ENCODE measurements around the gene TMEM14A. TPM values are rescaled to one million over a fixed set of nuclear protein-coding genes. Genes with fewer than 3 reads are reported as not detected.

Gene TMEM14A
- total RNA-seq, 1 experiment from 2014 or later: 7.3 TPM

GRCh38 chr6:52736145-52736544, 65.2 kb downstream of the TMEM14A start:
- no peak overlapping the region for H3K14ac ChIP-seq (ENCODE audit: insufficient read depth, low read length)
- H3K9me3 Mint-ChIP-seq: peaks cover 4 to 13% of the 10 kb centered on the region in 2 experiments
- no peak overlapping the region for H2BK12ac ChIP-seq (ENCODE audit: insufficient read length, low read depth, low read length)
- no peaks in the 10 kb centered on the region for H3K23me2 ChIP-seq (ENCODE audit: insufficient read length, low read depth, low read length, poor library complexity, severe bottlenecking)
- H3K4me3 Mint-ChIP-seq: no peak overlapping the region
- H2BK5ac ChIP-seq (ENCODE audit: insufficient read length, low read length): no peak overlapping the region
- no peak overlapping the region for H3K4ac ChIP-seq (ENCODE audit: low read depth, low read length)
- TF ChIP-seq CTCF (conservative IDR thresholded peaks at IDR 0.05): no peak
- no peak overlapping the region for H2BK120ac ChIP-seq (ENCODE audit: low read depth, low read length, poor library complexity, severe bottlenecking)
- H2BK20ac ChIP-seq (ENCODE audit: low read depth, low read length, poor library complexity, severe bottlenecking): no peak overlapping the region
- H3K23ac ChIP-seq (ENCODE audit: insufficient read length, low read depth, low read length): no peak overlapping the region
- no peak overlapping the region for H4K91ac ChIP-seq (ENCODE audit: insufficient read length, low read depth, low read length)
- H3K79me2 ChIP-seq (ENCODE audit: insufficient read depth, low read length): no peaks in the 10 kb centered on the region
- no peak overlapping the region for H3K4me2 ChIP-seq (ENCODE audit: insufficient read depth, insufficient read length, low read length)
- WGBS (ENCODE audit: extremely low coverage, insufficient read length, low lambda C conversion rate): no CpG with 5 or more reads among the region's 1 CpG
- H3K79me1 ChIP-seq (ENCODE audit: insufficient read depth, low read depth, low read length, poor library complexity, severe bottlenecking): no peaks in the 10 kb centered on the region
- H3K27ac Mint-ChIP-seq: peak overlapping the region in 1 of 3 experiments; percentile 42; a peak in 1 of 7 replicates
- H4K5ac ChIP-seq (ENCODE audit: insufficient read length, low read depth, low read length): no peak overlapping the region
- DNase-seq: no peak
- H4K8ac ChIP-seq (replicated peaks; ENCODE audit: insufficient read length, low read depth, low read length): no peak overlapping the region
- H3K56ac ChIP-seq (ENCODE audit: insufficient read length, low read depth, low read length): no peak overlapping the region
- H3K18ac ChIP-seq (ENCODE audit: insufficient read length, low read depth, low read length): no peak overlapping the region
- no peak overlapping the region for H3K9ac ChIP-seq (ENCODE audit: extremely low read depth, insufficient read length, low read length)
- H2BK15ac ChIP-seq (ENCODE audit: low read depth, low read length): no peak overlapping the region
- H2AFZ ChIP-seq (ENCODE audit: low read length): no peak overlapping the region
- H3K4me1 Mint-ChIP-seq: peaks cover 51 to 60% of the 10 kb centered on the region in 2 experiments
- H3K4me1 ChIP-seq (ENCODE audit: insufficient read depth, low read length): peaks cover 2% of the 10 kb centered on the region; the same call in 1 of the 2 replicates
- no peak overlapping the region for H2AK5ac ChIP-seq (ENCODE audit: insufficient read length, low read length)
- no peaks in the 10 kb centered on the region for H3K9me3 ChIP-seq (ENCODE audit: control insufficient read depth, low read depth, low read length)
- no peaks in the 10 kb centered on the region for H4K20me1 ChIP-seq (ENCODE audit: control insufficient read depth, insufficient read depth, insufficient read length)
- no peak overlapping the region for H3K27ac ChIP-seq (ENCODE audit: insufficient read length, low read depth, low read length)
- H3T11ph ChIP-seq (ENCODE audit: low read length): no peak overlapping the region
- no peaks in the 10 kb centered on the region for H3K27me3 ChIP-seq (ENCODE audit: insufficient read depth, low read length)
- H3K36me3 Mint-ChIP-seq (ENCODE audit: insufficient read depth in 1 of 3, low read depth in 3 of 3): peaks cover 0 to 12% (median 3%) of the 10 kb centered on the region in 3 experiments; a peak in 5 of 7 replicates
- peaks cover 14% of the 10 kb centered on the region for H3K27me3 Mint-ChIP-seq (ENCODE audit: low read depth)

Other genes starting within 250 kb of the TMEM14A start
- gene TRAM2, start 94.1 kb upstream of the TMEM14A start, total RNA-seq (2021): 20.5 and 21.2 TPM in 2 replicates
- not detected in 2 replicates for gene GSTA2, start 92.4 kb downstream of the TMEM14A start, total RNA-seq (2021)
- gene GSTA1, start 132.7 kb downstream of the TMEM14A start, total RNA-seq (2021): not detected in 2 replicates
- gene GSTA5, start 169.7 kb downstream of the TMEM14A start, total RNA-seq (2021): not detected in 2 replicates
- not detected in 2 replicates for gene GSTA3, start 238.6 kb downstream of the TMEM14A start, total RNA-seq (2021)